Neural cell (in vitro differentiated cells): ENCODE results near the gene SORCS1. TPM values are rescaled to one million over a fixed set of nuclear protein-coding genes. Genes with fewer than 3 reads are reported as not detected.

Experiments
- H2AFZ ChIP-seq: fragments of 200-600, 300-800 bp; sonication (generic), shearing (Covaris generic); 2 replicates; pipeline ENCODE4 v1.6.0; 2014; ENCODE audit warnings: low read depth, mild to moderate bottlenecking, antibody characterized with exemption, low read length, moderate library complexity
- H3F3A ChIP-seq: fragments of 200-600 bp; shearing (Covaris generic); 2 replicates; pipeline ENCODE4 v1.6.1; 2016; ENCODE audit warnings: mild to moderate bottlenecking, moderate library complexity, mixed read lengths, antibody characterized with exemption, low read length; ENCODE audit not compliant: insufficient read depth, poor library complexity, severe bottlenecking
- H3K27ac ChIP-seq: fragments of 200-600, 300-800 bp; sonication (generic), shearing (Covaris generic); 2 replicates; pipeline ENCODE4 v1.5.1; 2014; ENCODE audit warnings: mild to moderate bottlenecking, low read length, moderate library complexity
- H3K27me3 ChIP-seq: fragments of 300-800, 200-600 bp; sonication (generic), shearing (Covaris generic); 2 replicates; pipeline ENCODE4 v1.6.0; 2014; ENCODE audit warnings: mild to moderate bottlenecking, low read depth, low read length, moderate library complexity; ENCODE audit not compliant: insufficient read depth
- H3K36me3 ChIP-seq: fragments of 300-800, 200-600 bp; sonication (generic), shearing (Covaris generic); 2 replicates; pipeline ENCODE4 v1.5.1; 2014; ENCODE audit warnings: mild to moderate bottlenecking, antibody characterized with exemption, low read length, moderate library complexity; ENCODE audit not compliant: insufficient read depth
- H3K4me2 ChIP-seq: fragments of 300-800, 200-600 bp; sonication (generic), shearing (Covaris generic); 2 replicates; pipeline ENCODE4 v1.6.0; 2014; ENCODE audit warnings: mild to moderate bottlenecking, low read length
- H3K4me3 ChIP-seq: fragments of 300-800, 200-600 bp; sonication (generic), shearing (Covaris generic); 2 replicates; pipeline ENCODE4 v1.5.1; 2014; ENCODE audit warnings: mild to moderate bottlenecking, low read length, moderate library complexity
- H3K79me2 ChIP-seq: fragments of 200-600 bp; shearing (Covaris generic); replicated peaks from 2 replicates; pipeline ENCODE4 v1.6.0; 2014; ENCODE audit warnings: mild to moderate bottlenecking, low read length, moderate library complexity; ENCODE audit not compliant: insufficient read depth
- H3K9ac ChIP-seq: fragments of 300-800, 200-600 bp; sonication (generic), shearing (Covaris generic); 2 replicates; pipeline ENCODE4 v1.6.1; 2016; ENCODE audit warnings: mild to moderate bottlenecking, low read length, mixed read lengths
- H3K9me2 ChIP-seq: fragments of 200-600 bp; shearing (Covaris generic); 2 replicates; pipeline ENCODE4 v1.6.1; 2016; ENCODE audit warnings: mild to moderate bottlenecking, low read length, mixed read lengths; ENCODE audit not compliant: insufficient read depth
- H3K9me3 ChIP-seq: fragments of 200-600, 300-800 bp; sonication (generic), shearing (Covaris generic); 2 replicates; pipeline ENCODE4 v1.6.1; 2016; ENCODE audit warnings: mild to moderate bottlenecking, mixed run types, low read length, moderate library complexity, mixed read lengths
- H4K20me1 ChIP-seq: fragments of 200-600 bp; shearing (Covaris generic); 2 replicates; pipeline ENCODE4 v1.6.1; 2016; ENCODE audit warnings: mild to moderate bottlenecking, mixed run types; ENCODE audit not compliant: insufficient read depth
- EP300 ChIP-seq: fragments of 450-650 bp; conservative IDR thresholded peaks from 2 replicates; pipeline ENCODE4 v1.6.1; 2014; ENCODE audit warnings: antibody characterized with exemption, mild to moderate bottlenecking, moderate library complexity; ENCODE audit not compliant: poor library complexity, severe bottlenecking
- EZH2 ChIP-seq: fragments of 200-600, 300-800 bp; shearing (Covaris generic), sonication (generic); IDR thresholded peaks from 2 replicates; pipeline ENCODE4 v1.6.1; 2014; ENCODE audit warnings: antibody characterized with exemption, low read length, borderline replicate concordance, mild to moderate bottlenecking; ENCODE audit not compliant: insufficient read depth, poor library complexity, severe bottlenecking
- MXI1 ChIP-seq: fragments of 450-650 bp; conservative IDR thresholded peaks from 2 replicates; pipeline ENCODE4 v1.6.1; 2014; ENCODE audit warnings: antibody characterized with exemption, mild to moderate bottlenecking; ENCODE audit not compliant: poor library complexity, severe bottlenecking
- POLR2AphosphoS5 ChIP-seq: IDR thresholded peaks from 2 replicates; pipeline ENCODE4 v1.6.1; 2012
- RAD21 ChIP-seq: fragments of 450-650 bp; conservative IDR thresholded peaks from 2 replicates; pipeline ENCODE4 v1.6.1; 2014; ENCODE audit warnings: antibody characterized with exemption, mild to moderate bottlenecking, moderate library complexity
- SMC3 ChIP-seq: fragments of 450-650 bp; conservative IDR thresholded peaks from 2 replicates; pipeline ENCODE4 v1.6.1; 2014; ENCODE audit warnings: antibody characterized with exemption, mild to moderate bottlenecking, moderate library complexity; ENCODE audit not compliant: poor library complexity
- TAF1 ChIP-seq: IDR thresholded peaks from 2 replicates; pipeline ENCODE4 v1.6.1; 2012; ENCODE audit warnings: low read depth
- polyA plus RNA-seq: library from polyadenylated mRNA; depleted of rRNA; stranded (reverse); fragments of >200 nt; gene quantifications from 2 replicates; pipeline ENCODE4 v1.2.3, GENCODE V29; 2014
- TF ChIP-seq, protein P1 (sequence below): IDR thresholded peaks from 2 replicates; pipeline ENCODE4 v1.6.1; 2012; ENCODE audit warnings: borderline replicate concordance
- TF ChIP-seq, protein P2 (sequence below): fragments of 450-650 bp; IDR thresholded peaks from 2 replicates; pipeline ENCODE4 v1.5.1; 2014; ENCODE audit warnings: antibody characterized with exemption, mild to moderate bottlenecking, moderate library complexity; ENCODE audit not compliant: poor library complexity, severe bottlenecking

The SORCS1 gene
- polyA plus RNA-seq, 1 donor from 2014 or later, result 27.0 TPM

DNA sequence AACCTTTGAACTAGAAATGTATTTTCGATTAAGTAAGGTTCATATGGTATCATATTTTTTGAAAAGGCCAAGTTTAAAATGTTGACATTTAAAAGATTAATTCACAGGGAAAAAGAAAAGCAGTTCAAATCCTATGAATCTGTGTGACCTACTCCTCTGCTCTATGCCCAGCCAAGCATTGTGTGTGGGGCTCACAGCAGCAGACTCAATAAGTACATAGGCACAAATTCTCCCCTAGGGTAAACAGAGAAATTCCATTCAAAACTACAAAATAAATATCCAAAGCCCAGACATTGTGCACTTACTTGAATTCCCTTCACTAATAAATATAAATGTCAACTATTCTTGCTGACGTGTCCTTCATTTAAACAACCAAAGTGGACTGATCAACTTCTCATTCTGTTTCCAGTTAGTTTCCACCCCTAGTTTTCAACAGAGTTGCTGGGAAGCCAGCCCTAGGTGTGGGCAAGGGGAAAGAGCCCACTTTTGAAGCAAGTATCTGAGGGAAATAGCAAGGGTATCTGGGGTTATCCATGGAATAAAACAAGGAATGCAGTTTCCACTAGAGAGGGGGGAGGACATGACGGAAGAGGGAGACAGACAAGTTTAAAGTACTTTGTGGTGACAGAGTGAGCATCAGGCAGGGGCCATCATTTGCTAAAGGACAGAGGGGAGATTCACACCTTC is 533.3 kb downstream of the SORCS1 start:
- Histone ChIP-seq H3K4me2 (no peak overlapping the region), H3K9me2 (no peaks in the 10 kb centered on the region), H2AFZ (no peak overlapping the region), H3K27me3 (no peaks in the 10 kb centered on the region), H3F3A (no peaks in the 10 kb centered on the region), H3K9ac (no peak overlapping the region), H4K20me1 (no peaks in the 10 kb centered on the region), H3K9me3 (no peaks in the 10 kb centered on the region), H3K79me2 (no peaks in the 10 kb centered on the region), H3K4me3 (no peak overlapping the region), H3K27ac (no peak overlapping the region), H3K36me3 (no peaks in the 10 kb centered on the region)
- TF ChIP-seq MXI1 (no peak), POLR2AphosphoS5 (no peak), RAD21 (no peak), TAF1 (no peak), SMC3 (no peak), EZH2 (no peak), EP300 (no peak)
- TF ChIP-seq, protein P1, sequence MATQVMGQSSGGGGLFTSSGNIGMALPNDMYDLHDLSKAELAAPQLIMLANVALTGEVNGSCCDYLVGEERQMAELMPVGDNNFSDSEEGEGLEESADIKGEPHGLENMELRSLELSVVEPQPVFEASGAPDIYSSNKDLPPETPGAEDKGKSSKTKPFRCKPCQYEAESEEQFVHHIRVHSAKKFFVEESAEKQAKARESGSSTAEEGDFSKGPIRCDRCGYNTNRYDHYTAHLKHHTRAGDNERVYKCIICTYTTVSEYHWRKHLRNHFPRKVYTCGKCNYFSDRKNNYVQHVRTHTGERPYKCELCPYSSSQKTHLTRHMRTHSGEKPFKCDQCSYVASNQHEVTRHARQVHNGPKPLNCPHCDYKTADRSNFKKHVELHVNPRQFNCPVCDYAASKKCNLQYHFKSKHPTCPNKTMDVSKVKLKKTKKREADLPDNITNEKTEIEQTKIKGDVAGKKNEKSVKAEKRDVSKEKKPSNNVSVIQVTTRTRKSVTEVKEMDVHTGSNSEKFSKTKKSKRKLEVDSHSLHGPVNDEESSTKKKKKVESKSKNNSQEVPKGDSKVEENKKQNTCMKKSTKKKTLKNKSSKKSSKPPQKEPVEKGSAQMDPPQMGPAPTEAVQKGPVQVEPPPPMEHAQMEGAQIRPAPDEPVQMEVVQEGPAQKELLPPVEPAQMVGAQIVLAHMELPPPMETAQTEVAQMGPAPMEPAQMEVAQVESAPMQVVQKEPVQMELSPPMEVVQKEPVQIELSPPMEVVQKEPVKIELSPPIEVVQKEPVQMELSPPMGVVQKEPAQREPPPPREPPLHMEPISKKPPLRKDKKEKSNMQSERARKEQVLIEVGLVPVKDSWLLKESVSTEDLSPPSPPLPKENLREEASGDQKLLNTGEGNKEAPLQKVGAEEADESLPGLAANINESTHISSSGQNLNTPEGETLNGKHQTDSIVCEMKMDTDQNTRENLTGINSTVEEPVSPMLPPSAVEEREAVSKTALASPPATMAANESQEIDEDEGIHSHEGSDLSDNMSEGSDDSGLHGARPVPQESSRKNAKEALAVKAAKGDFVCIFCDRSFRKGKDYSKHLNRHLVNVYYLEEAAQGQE, result no peak
- TF ChIP-seq, protein P2, sequence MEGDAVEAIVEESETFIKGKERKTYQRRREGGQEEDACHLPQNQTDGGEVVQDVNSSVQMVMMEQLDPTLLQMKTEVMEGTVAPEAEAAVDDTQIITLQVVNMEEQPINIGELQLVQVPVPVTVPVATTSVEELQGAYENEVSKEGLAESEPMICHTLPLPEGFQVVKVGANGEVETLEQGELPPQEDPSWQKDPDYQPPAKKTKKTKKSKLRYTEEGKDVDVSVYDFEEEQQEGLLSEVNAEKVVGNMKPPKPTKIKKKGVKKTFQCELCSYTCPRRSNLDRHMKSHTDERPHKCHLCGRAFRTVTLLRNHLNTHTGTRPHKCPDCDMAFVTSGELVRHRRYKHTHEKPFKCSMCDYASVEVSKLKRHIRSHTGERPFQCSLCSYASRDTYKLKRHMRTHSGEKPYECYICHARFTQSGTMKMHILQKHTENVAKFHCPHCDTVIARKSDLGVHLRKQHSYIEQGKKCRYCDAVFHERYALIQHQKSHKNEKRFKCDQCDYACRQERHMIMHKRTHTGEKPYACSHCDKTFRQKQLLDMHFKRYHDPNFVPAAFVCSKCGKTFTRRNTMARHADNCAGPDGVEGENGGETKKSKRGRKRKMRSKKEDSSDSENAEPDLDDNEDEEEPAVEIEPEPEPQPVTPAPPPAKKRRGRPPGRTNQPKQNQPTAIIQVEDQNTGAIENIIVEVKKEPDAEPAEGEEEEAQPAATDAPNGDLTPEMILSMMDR, result no peak

DNA sequence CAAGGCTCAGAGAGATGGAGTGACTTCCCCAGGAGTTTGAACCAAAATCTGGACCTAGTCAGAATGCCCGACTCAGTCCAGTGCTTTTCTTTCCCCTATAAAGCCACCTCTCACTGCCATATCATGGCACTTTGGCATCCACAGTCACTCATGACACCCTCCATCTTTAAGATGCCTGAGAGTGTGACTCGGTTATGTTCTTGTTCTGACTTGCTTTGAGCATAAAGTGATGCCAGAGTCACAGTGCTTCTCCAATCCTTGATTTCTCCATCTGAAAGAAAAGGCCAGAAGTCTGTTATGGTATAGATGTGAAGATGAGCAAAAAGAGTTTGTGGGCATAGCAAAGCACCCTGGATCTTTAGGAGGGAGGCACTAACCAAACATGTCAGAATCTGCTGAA is 538.1 kb downstream of the SORCS1 start:
- no peak for TF ChIP-seq TAF1
- no peak for TF ChIP-seq RAD21
- TF ChIP-seq POLR2AphosphoS5, result no peak
- TF ChIP-seq, protein P1, result no peak
- TF ChIP-seq SMC3, result no peak
- TF ChIP-seq EZH2, result no peak
- no peak for TF ChIP-seq MXI1
- TF ChIP-seq EP300, result no peak
- TF ChIP-seq, protein P2, result no peak
- Histone ChIP-seq H3K79me2 (no peaks in the 10 kb centered on the region), H3K9ac (no peak overlapping the region), H3K4me2 (no peak overlapping the region), H2AFZ (no peak overlapping the region), H3K27me3 (no peaks in the 10 kb centered on the region), H4K20me1 (no peaks in the 10 kb centered on the region), H3K36me3 (no peaks in the 10 kb centered on the region), H3K9me2 (no peaks in the 10 kb centered on the region), H3K27ac (no peak overlapping the region), H3F3A (no peaks in the 10 kb centered on the region), H3K4me3 (no peak overlapping the region), H3K9me3 (no peaks in the 10 kb centered on the region)
